NCI-H226 (cell line): ENCODE data around the gene CLCNKB.
"Not testable (repeated sequence)": the region's sequence is repeated elsewhere in the genome, so short reads cannot be mapped to it uniquely, and the experiment has no call there.

ENCODE experiments used
- DNase-seq: peaks from one replicate; pipeline ENCODE4 v3.0.0-alpha.2; 2015

Gene CLCNKB

GRCh38 chr1:16061989-16062686 lies 18.6 kb downstream of the CLCNKB start:
- not testable (repeated sequence) for DNase-seq

- not testable (repeated sequence) for DNase-seq
These were observed 19.1 kb downstream of the CLCNKB start for GRCh38 chr1:16062687-16063075.

DNA sequence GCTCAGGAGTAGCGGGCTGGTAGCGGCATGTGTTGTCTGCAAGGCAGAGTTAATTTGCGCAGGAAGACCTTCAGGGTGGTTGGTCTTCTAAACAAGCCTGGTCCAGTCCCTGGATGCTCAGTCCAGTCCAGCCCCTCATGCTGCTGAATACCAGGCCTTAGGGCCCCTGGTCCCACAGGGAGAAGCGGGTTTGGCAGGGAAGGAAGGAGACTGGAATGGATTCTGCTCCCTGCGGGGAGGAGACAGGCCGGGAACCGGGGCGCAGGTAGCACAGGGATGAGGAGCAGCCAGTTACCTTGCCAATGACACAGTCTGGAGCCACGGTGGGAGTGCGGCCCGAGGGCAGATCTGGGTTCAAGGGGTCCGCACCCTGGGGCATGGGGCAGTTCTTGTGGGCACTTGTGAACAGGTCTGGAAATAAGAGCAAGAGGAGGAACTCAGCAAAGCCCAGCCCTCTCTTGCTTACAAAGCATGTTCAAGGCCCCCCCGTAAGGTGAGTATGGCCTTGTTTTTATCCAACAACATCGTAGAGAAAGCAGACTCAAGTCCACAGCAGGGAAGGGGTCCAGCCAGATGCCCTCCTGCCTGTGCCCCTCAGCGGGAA lies 19.7 kb downstream of the CLCNKB start:
- no peak for DNase-seq

GRCh38 chr1:16063921-16064320 lies 20.3 kb downstream of the CLCNKB start:
- no peak for DNase-seq

DNA sequence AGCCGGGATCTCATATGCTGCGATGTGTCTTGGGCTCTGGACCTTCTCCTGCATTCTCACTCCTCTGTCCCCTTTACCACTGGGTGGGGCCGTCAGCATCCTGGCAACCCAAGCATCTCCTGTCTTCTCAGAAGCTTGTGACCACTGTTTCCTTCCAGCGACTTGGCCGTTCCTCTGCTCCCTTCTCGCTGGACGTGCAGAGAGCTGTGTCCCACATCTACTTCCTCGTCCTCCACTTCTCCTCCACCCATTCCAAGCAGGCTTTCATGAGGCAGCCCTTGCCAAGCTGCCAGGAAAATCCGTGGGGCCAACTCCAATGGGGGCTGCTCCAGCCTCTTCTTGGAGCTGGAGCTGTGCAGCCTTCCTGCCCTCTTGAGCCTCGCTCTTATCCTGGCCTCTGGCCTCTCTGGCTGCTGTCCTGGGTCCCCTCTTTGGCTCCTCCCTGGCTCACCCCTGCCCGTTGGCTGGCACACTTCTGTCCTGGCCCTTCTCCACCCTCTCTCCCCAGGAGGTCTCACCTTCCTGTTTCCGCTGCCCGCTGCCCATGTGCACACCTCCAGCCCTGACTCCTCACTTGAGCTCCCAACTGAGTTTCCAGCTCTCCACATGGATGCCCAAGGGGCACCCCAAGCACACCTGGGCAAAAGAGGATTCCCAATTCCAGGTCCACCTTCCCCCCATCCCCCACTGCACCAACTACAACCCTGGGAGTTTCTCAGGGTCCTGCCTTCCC lies 21.1 kb downstream of the CLCNKB start:
- no peak for DNase-seq

DNA sequence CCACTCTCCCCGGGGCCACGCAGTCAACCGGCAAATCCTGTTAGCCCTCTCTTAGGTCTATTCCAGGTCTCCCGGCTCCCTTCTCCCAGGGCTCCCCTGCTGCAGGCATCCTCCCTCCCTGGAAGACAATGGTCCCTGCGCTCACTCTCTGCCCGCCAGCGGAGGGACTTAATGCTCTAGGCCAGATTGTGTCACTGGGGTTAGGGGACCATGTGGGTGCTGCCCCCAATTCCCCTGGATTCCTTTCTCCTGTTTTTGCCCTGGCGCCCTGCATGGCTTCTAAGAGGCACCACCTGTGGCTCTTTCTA lies 21.6 kb downstream of the CLCNKB start:
- DNase-seq: no peak

- DNase-seq: no peak
These were observed 22.7 kb downstream of the CLCNKB start for GRCh38 chr1:16066245-16066644.

DNA sequence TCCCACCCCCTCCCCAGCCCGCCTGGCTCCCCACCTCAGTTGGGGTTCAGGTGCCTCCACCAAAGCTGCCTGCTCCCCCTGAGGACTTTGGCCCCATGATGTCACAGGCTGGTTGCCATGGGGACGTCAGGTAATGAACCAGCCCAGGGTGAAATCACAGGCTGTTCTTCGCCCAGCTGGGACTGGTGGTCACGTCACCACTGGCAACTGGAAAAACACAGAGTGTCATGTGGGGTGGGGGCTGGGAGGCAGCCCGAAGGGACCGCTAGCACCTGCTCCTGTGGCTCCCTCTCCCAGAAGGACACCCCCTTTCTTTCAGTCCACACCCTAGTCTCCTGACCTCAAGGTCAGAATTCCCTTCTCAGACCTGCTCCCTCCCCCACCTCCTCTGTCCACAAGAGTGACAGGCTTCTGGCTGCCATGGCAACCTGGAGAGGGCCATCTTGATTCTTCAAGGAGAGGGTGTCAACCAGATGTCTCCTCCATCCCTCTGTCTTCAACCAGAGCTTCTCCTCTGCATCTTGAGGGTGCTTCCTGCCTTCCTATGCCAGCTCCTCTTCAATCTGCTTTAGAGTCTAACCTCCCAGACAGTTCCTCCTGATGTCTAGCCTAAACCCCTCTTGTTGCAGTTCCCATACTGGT lies 23.7 kb downstream of the CLCNKB start:
- no peak for DNase-seq

GRCh38 chr1:16067933-16068332 lies 24.4 kb downstream of the CLCNKB start:
- DNase-seq: no peak

GRCh38 chr1:16068356-16069270 lies 25.0 kb downstream of the CLCNKB start:
- DNase-seq: no peak

DNA sequence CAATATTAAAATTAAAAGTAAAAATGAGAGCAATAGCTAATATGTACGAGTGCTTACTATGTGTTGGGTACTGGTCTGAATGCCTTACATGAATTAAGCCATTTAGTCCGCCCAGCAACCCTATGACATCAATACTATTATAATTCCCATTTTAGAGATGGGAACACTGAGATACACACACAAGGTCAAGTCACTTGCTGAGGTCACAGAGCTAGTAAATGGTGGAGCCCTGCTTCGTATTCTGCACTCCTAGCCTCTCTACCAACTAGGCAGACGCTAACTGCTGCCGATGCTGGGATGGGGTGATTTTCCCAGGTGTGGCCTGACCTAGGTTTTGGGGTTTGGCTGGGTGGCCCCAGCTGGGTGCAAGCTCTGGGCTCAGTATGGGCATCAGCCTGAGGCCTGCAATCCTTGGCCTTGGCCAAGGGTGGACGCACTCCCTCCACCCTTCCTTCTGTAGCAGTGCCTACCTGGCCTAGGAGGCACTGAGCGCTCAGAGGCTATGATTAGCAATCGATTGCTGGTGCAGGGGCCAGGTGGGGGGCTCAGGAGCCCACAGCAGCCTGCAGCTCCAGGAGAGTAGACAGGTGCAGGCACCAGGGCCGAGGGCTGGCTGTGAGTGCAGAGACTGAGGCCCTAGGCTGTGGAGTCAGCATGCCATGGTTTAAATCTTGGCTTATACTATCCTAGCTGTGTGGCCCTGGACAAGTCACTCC lies 27.2 kb downstream of the CLCNKB start:
- no peak for DNase-seq

GRCh38 chr1:16071614-16072013 lies 28.0 kb downstream of the CLCNKB start:
- no peak for DNase-seq

DNA sequence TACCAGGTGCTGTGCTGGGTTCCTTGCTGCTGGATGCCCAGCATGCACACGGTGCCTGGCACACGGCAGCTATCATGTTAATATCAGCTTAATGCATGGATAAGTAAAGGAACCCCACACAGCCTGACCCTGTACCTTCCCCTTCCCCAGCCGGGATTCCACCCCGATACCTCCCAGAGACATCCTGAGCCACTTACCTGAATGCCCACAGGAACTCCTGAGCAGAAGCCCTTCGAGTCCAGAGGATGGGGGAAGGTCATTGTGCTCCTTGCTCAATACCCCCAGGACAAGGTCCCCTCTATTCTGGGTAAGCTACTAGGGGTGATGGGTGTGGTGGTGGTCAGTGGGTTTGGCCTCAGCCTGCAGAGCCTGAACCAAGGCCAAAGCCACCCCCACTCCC lies 28.5 kb downstream of the CLCNKB start:
- no peak for DNase-seq

DNA sequence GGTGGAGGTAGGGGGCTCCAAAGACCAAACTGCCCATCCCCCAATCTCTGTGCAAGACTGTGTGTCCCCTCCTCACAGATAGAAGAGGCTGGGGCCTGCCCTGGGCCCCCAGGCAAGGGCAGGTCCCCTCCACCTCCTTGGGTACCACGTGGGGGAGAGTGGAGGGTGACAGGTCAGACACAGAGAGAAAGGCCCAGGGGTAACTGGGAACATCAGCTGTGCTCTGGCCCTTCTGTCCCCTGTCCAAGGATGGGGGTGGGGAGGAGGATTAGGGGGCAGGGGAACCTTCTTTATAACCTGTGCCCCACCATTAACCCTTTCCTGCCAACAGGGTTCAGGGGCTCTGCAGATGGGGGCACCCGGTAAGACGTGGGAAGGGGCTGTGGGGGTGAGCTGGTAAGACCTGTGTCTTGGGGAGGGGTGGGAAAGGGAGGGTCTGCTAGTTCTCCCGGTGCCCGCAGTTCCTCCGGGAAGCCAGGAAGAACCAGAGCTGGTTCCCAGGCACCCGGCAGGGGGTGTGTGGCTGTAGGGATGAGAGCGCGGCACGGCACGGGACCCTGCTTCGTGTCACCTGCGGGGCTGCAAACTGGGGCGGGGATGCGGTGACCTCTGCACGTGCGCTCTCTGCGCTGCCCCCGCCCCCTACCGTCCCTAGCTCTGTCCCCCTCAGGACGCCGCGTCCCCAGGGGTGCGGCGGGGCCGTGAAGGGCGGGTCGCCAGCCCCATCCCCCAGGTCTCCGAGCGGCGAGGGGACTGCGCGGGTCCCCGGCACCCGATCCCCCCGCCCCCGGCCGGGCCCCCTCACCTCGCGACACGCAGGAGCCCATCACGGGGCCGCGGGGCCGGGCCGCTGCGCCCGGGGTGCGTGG lies 29.3 kb downstream of the CLCNKB start:
- no peak for DNase-seq

DNA sequence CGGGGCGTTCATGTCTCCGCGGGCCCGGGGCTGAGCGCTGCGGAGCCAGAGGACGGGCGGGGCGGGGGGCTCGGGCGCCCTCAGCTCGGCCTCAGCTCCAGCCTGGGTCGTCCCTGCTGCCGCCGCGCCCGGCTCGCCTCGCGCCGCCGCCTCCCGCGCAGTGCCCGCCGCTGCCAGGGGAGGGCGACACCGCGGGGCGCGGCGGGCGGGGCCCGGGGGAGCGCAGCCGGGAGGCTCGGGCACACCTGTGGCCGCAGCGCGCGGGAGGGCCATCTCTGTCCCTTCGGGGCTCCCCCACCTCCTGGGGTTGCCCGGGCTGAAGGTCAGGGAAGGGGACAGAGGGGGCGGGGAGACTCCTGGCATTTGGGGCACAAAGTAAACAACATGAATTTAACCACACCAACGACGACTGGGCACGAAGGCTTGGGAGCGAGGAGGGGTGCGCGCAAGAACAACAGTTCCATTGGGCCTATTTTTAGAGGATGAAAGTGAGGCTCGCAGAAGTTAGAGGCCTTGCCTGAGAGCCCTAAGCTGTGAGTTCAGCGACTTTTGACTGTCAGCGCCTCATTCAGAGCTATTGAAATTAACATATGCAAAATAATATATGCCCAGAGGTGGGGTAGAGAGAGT lies 30.0 kb downstream of the CLCNKB start, which contains the start of gene FAM131C:
Gene FAM131C (minus strand): TSS at position 162 of the 630 bp plus-strand sequence. CDS start 209 bp downstream, outside the sequence.
- no peak for DNase-seq

DNA sequence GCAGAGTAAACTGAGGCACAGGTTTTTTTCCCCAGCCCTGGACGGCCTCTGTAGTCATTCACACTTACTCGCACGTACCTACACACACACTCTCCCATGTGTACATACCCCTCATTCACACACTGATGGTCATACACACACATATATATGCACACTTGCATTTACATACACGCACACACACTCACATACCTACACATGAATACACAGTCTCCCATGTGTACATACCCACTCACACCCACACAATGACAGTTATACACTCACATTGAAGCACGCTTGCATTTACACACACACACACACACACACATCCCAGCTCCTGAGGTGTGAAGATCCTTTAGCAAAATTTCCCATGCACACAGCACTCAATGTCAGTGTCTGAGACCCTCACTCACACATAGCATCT lies 30.6 kb downstream of the CLCNKB start:
- DNase-seq: no peak

DNA sequence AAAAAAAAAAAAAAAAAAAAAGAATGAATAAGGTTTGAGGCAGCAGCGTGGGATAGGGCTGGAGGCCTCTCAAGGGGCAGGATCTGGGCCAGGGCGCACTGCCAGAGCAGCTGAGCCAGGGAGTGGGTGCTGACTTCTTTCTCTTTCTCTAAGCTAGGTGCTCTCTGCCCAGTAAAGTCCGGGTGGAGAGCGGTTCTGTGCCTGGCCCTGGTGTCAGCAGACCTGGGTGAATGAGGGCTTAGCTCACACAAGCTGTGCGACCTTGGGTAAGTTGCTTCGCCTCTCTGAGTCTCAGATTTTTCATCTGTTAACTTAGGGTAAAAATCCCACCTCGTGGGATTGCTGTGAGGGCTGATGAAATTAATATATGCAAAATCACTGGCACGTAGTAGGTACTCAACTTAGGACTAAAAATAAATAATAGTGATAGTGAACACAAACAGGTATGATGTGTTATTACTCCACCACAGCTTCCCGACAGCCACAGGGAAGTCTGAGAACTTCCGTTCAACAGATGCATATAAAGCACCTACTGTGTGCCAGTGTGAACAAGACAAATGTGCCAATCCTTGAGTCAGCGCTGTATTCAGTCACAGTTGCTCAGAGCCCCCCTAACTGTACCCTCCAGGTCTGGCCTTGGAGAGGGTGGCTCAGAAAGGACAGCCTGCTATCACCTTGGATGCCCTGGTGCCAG lies 31.9 kb downstream of the CLCNKB start:
- peak; percentile 68 for DNase-seq

- DNase-seq: peak; percentile 48
These were observed 32.7 kb downstream of the CLCNKB start for GRCh38 chr1:16076031-16076864.

DNA sequence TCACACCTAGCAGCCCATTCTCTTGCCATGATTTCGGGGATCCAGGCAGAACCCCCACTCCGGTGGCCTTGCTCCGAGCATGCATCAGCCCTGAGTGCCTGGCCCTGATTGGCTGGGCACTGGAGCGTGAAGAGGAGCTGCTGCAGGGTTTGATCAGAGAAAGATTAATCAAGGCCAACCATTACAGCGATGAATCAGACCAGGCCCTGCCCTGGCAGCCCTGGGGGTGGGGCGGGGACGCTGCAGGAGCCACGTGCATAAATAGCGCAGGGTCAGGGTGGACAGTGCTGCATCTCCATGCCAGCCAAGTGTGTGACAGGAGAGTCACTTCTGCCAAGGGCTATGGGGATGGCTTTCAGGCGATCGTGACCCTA lies 33.3 kb downstream of the CLCNKB start:
- no peak for DNase-seq
